Neural cell (in vitro differentiated cells): ENCODE results near the gene REP15. TPM values are rescaled to one million over a fixed set of nuclear protein-coding genes. Genes with fewer than 3 reads are reported as not detected.

Experiments used
- H2AFZ ChIP-seq: fragments of 200-600, 300-800 bp; sonication (generic), shearing (Covaris generic); 2 replicates; pipeline ENCODE4 v1.6.0; 2014; ENCODE audit warnings: low read depth, mild to moderate bottlenecking, antibody characterized with exemption, low read length, moderate library complexity
- H3F3A ChIP-seq: fragments of 200-600 bp; shearing (Covaris generic); 2 replicates; pipeline ENCODE4 v1.6.1; 2016; ENCODE audit warnings: mild to moderate bottlenecking, moderate library complexity, mixed read lengths, antibody characterized with exemption, low read length; ENCODE audit not compliant: insufficient read depth, poor library complexity, severe bottlenecking
- H3K27ac ChIP-seq: fragments of 200-600, 300-800 bp; sonication (generic), shearing (Covaris generic); 2 replicates; pipeline ENCODE4 v1.5.1; 2014; ENCODE audit warnings: mild to moderate bottlenecking, low read length, moderate library complexity
- H3K27me3 ChIP-seq: fragments of 300-800, 200-600 bp; sonication (generic), shearing (Covaris generic); 2 replicates; pipeline ENCODE4 v1.6.0; 2014; ENCODE audit warnings: mild to moderate bottlenecking, low read depth, low read length, moderate library complexity; ENCODE audit not compliant: insufficient read depth
- H3K36me3 ChIP-seq: fragments of 300-800, 200-600 bp; sonication (generic), shearing (Covaris generic); 2 replicates; pipeline ENCODE4 v1.5.1; 2014; ENCODE audit warnings: mild to moderate bottlenecking, antibody characterized with exemption, low read length, moderate library complexity; ENCODE audit not compliant: insufficient read depth
- H3K4me2 ChIP-seq: fragments of 300-800, 200-600 bp; sonication (generic), shearing (Covaris generic); 2 replicates; pipeline ENCODE4 v1.6.0; 2014; ENCODE audit warnings: mild to moderate bottlenecking, low read length
- H3K4me3 ChIP-seq: fragments of 300-800, 200-600 bp; sonication (generic), shearing (Covaris generic); 2 replicates; pipeline ENCODE4 v1.5.1; 2014; ENCODE audit warnings: mild to moderate bottlenecking, low read length, moderate library complexity
- H3K79me2 ChIP-seq: fragments of 200-600 bp; shearing (Covaris generic); replicated peaks from 2 replicates; pipeline ENCODE4 v1.6.0; 2014; ENCODE audit warnings: mild to moderate bottlenecking, low read length, moderate library complexity; ENCODE audit not compliant: insufficient read depth
- H3K9ac ChIP-seq: fragments of 300-800, 200-600 bp; sonication (generic), shearing (Covaris generic); 2 replicates; pipeline ENCODE4 v1.6.1; 2016; ENCODE audit warnings: mild to moderate bottlenecking, low read length, mixed read lengths
- H3K9me2 ChIP-seq: fragments of 200-600 bp; shearing (Covaris generic); 2 replicates; pipeline ENCODE4 v1.6.1; 2016; ENCODE audit warnings: mild to moderate bottlenecking, low read length, mixed read lengths; ENCODE audit not compliant: insufficient read depth
- H3K9me3 ChIP-seq: fragments of 200-600, 300-800 bp; sonication (generic), shearing (Covaris generic); 2 replicates; pipeline ENCODE4 v1.6.1; 2016; ENCODE audit warnings: mild to moderate bottlenecking, mixed run types, low read length, moderate library complexity, mixed read lengths
- H4K20me1 ChIP-seq: fragments of 200-600 bp; shearing (Covaris generic); 2 replicates; pipeline ENCODE4 v1.6.1; 2016; ENCODE audit warnings: mild to moderate bottlenecking, mixed run types; ENCODE audit not compliant: insufficient read depth
- CTCF ChIP-seq: fragments of 450-650 bp; IDR thresholded peaks from 2 replicates; pipeline ENCODE4 v1.5.1; 2014; ENCODE audit warnings: antibody characterized with exemption, mild to moderate bottlenecking, moderate library complexity; ENCODE audit not compliant: poor library complexity, severe bottlenecking
- EP300 ChIP-seq: fragments of 450-650 bp; conservative IDR thresholded peaks from 2 replicates; pipeline ENCODE4 v1.6.1; 2014; ENCODE audit warnings: antibody characterized with exemption, mild to moderate bottlenecking, moderate library complexity; ENCODE audit not compliant: poor library complexity, severe bottlenecking
- EZH2 ChIP-seq: fragments of 200-600, 300-800 bp; shearing (Covaris generic), sonication (generic); IDR thresholded peaks from 2 replicates; pipeline ENCODE4 v1.6.1; 2014; ENCODE audit warnings: antibody characterized with exemption, low read length, borderline replicate concordance, mild to moderate bottlenecking; ENCODE audit not compliant: insufficient read depth, poor library complexity, severe bottlenecking
- MXI1 ChIP-seq: fragments of 450-650 bp; conservative IDR thresholded peaks from 2 replicates; pipeline ENCODE4 v1.6.1; 2014; ENCODE audit warnings: antibody characterized with exemption, mild to moderate bottlenecking; ENCODE audit not compliant: poor library complexity, severe bottlenecking
- POLR2AphosphoS5 ChIP-seq: IDR thresholded peaks from 2 replicates; pipeline ENCODE4 v1.6.1; 2012
- RAD21 ChIP-seq: fragments of 450-650 bp; conservative IDR thresholded peaks from 2 replicates; pipeline ENCODE4 v1.6.1; 2014; ENCODE audit warnings: antibody characterized with exemption, mild to moderate bottlenecking, moderate library complexity
- REST ChIP-seq: IDR thresholded peaks from 2 replicates; pipeline ENCODE4 v1.6.1; 2012; ENCODE audit warnings: borderline replicate concordance
- SMC3 ChIP-seq: fragments of 450-650 bp; conservative IDR thresholded peaks from 2 replicates; pipeline ENCODE4 v1.6.1; 2014; ENCODE audit warnings: antibody characterized with exemption, mild to moderate bottlenecking, moderate library complexity; ENCODE audit not compliant: poor library complexity
- TAF1 ChIP-seq: IDR thresholded peaks from 2 replicates; pipeline ENCODE4 v1.6.1; 2012; ENCODE audit warnings: low read depth
- polyA minus RNA-seq: library from RNA; depleted of rRNA, polyadenylated mRNA; stranded (reverse); fragments of >200 nt; gene quantifications from 2 replicates; pipeline ENCODE4 v1.2.3, GENCODE V29; 2014
- polyA plus RNA-seq: library from polyadenylated mRNA; depleted of rRNA; stranded (reverse); fragments of >200 nt; gene quantifications from 2 replicates; pipeline ENCODE4 v1.2.3, GENCODE V29; 2014

The REP15 gene
- polyA plus RNA-seq (0.88 TPM in 1 of 2 replicates, not detected in the other), polyA minus RNA-seq (1.5 and 2.7 TPM in 2 replicates)

- Histone ChIP-seq H4K20me1 (no peaks in the 10 kb centered on the region), H3K4me3 (no peak within 1 kb of the TSS), H3K9ac (no peak within 1 kb of the TSS), H3K79me2 (no peaks in the 10 kb centered on the region), H3K36me3 (no peaks in the 10 kb centered on the region), H3K9me3 (no peaks in the 10 kb centered on the region), H3K4me2 (no peak within 1 kb of the TSS), H3K27me3 (no peaks in the 10 kb centered on the region), H2AFZ (no peak within 1 kb of the TSS), H3K27ac (no peak within 1 kb of the TSS), H3K9me2 (no peaks in the 10 kb centered on the region), H3F3A (no peaks in the 10 kb centered on the region)
- no peak for TF ChIP-seq TAF1
- TF ChIP-seq SMC3, result no peak
- TF ChIP-seq MXI1, result no peak
- TF ChIP-seq EZH2, result no peak
- TF ChIP-seq POLR2AphosphoS5, result no peak
- no peak for TF ChIP-seq CTCF
- no peak for TF ChIP-seq EP300
- TF ChIP-seq RAD21, result no peak
Observed at GRCh38 chr12:27696293-27696652, at the start of gene REP15. REP15 (plus strand) TSS chr12:27696447; CDS start chr12:27696563, 116 bp downstream.

GRCh38 chr12:27650011-27650410, 46.2 kb upstream of the REP15 start:
- Histone ChIP-seq H3K79me2 (no peaks in the 10 kb centered on the region), H4K20me1 (no peaks in the 10 kb centered on the region), H3K9me2 (no peaks in the 10 kb centered on the region), H2AFZ (no peak overlapping the region), H3K4me2 (no peak overlapping the region), H3K27ac (no peak overlapping the region), H3F3A (no peaks in the 10 kb centered on the region), H3K36me3 (no peaks in the 10 kb centered on the region), H3K4me3 (no peak overlapping the region), H3K9me3 (no peaks in the 10 kb centered on the region), H3K9ac (no peak overlapping the region), H3K27me3 (no peaks in the 10 kb centered on the region)
- no peak for TF ChIP-seq TAF1
- TF ChIP-seq EZH2, result no peak
- no peak for TF ChIP-seq POLR2AphosphoS5

GRCh38 chr12:27651201-27651600, 45.0 kb upstream of the REP15 start:
- Histone ChIP-seq H3K36me3 (no peaks in the 10 kb centered on the region), H3K4me2 (no peak overlapping the region), H2AFZ (no peak overlapping the region), H3K9me3 (no peaks in the 10 kb centered on the region), H3K27ac (no peak overlapping the region), H3K9ac (no peak overlapping the region), H3K4me3 (no peak overlapping the region), H4K20me1 (no peaks in the 10 kb centered on the region), H3K9me2 (no peaks in the 10 kb centered on the region), H3K79me2 (no peaks in the 10 kb centered on the region), H3F3A (no peaks in the 10 kb centered on the region), H3K27me3 (no peaks in the 10 kb centered on the region)
- TF ChIP-seq CTCF (no peak), EP300 (no peak), MXI1 (no peak), SMC3 (no peak), POLR2AphosphoS5 (no peak), REST (no peak), RAD21 (no peak), EZH2 (no peak), TAF1 (no peak)
